ENCODE data around the gene PDCD11.

DNA sequence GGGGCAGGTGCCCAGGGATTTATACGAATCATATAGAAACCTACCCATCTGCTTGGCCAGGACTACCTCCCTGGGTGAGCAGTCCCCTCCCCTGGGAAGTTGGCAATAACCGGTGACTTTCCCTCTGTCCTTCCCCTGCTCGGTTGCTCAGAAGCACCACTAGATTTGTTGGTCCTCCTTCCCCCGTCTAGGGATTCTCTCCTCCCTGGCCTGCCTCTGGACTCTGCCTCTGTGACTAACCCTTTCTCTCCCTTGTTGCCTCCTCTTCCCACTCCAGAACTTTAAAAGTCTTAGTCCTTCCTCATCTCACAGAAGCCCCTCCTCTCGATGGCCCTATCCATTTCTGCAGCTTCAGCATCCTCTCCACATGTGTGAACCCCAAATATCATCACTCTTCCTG is 72.8 kb downstream of the PDCD11 start:
- TF ChIP-seq, protein P1, sequence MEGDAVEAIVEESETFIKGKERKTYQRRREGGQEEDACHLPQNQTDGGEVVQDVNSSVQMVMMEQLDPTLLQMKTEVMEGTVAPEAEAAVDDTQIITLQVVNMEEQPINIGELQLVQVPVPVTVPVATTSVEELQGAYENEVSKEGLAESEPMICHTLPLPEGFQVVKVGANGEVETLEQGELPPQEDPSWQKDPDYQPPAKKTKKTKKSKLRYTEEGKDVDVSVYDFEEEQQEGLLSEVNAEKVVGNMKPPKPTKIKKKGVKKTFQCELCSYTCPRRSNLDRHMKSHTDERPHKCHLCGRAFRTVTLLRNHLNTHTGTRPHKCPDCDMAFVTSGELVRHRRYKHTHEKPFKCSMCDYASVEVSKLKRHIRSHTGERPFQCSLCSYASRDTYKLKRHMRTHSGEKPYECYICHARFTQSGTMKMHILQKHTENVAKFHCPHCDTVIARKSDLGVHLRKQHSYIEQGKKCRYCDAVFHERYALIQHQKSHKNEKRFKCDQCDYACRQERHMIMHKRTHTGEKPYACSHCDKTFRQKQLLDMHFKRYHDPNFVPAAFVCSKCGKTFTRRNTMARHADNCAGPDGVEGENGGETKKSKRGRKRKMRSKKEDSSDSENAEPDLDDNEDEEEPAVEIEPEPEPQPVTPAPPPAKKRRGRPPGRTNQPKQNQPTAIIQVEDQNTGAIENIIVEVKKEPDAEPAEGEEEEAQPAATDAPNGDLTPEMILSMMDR (IDR thresholded peaks at IDR 0.05; ENCODE audit: insufficient read depth, low read length), result no peak
- TF ChIP-seq, protein P2, sequence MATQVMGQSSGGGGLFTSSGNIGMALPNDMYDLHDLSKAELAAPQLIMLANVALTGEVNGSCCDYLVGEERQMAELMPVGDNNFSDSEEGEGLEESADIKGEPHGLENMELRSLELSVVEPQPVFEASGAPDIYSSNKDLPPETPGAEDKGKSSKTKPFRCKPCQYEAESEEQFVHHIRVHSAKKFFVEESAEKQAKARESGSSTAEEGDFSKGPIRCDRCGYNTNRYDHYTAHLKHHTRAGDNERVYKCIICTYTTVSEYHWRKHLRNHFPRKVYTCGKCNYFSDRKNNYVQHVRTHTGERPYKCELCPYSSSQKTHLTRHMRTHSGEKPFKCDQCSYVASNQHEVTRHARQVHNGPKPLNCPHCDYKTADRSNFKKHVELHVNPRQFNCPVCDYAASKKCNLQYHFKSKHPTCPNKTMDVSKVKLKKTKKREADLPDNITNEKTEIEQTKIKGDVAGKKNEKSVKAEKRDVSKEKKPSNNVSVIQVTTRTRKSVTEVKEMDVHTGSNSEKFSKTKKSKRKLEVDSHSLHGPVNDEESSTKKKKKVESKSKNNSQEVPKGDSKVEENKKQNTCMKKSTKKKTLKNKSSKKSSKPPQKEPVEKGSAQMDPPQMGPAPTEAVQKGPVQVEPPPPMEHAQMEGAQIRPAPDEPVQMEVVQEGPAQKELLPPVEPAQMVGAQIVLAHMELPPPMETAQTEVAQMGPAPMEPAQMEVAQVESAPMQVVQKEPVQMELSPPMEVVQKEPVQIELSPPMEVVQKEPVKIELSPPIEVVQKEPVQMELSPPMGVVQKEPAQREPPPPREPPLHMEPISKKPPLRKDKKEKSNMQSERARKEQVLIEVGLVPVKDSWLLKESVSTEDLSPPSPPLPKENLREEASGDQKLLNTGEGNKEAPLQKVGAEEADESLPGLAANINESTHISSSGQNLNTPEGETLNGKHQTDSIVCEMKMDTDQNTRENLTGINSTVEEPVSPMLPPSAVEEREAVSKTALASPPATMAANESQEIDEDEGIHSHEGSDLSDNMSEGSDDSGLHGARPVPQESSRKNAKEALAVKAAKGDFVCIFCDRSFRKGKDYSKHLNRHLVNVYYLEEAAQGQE (IDR thresholded peaks at IDR 0.05; ENCODE audit: insufficient replicate concordance, low read depth), result no peak
- TF ChIP-seq GABPA (IDR thresholded peaks at IDR 0.05; ENCODE audit: low read depth) (no peak), POLR2AphosphoS5 (IDR thresholded peaks at IDR 0.05; ENCODE audit: low read depth) (no peak)

Data from HL-60 (cell line).